GM12878 (cell line): ENCODE data around the gene CFAP90. TPM values are rescaled to one million over a fixed set of nuclear protein-coding genes. Genes with fewer than 3 reads are reported as not detected.

Experiments used
- ATAC-seq: fragments of 200-7000 bp; cut with Tn5 transposase; 3 replicates; pipeline ENCODE4 v1.9.1; 2020; ENCODE audit warnings: mild to moderate bottlenecking, moderate library complexity
- BruUV-seq: library from RNA; stranded (reverse); fragments of 400-500 nt; replicated peaks from 2 replicates; lab custom pipeline; 2021; lab: Mats Ljungman, UMichigan
- CTCF ChIA-PET: fragments of 300-600 bp; sonication (Branson Sonifier 250); formaldehyde crosslinking; extraction: SDS; loops from one replicate; lab custom pipeline; 2021; ENCODE audit warnings: inconsistent platforms; lab: Yijun Ruan, JAX
- POLR2A ChIA-PET: fragments of 350-600 bp; formaldehyde crosslinking; extraction: SDS; loops from one replicate; lab custom pipeline; 2021; ENCODE audit warnings: inconsistent platforms; lab: Charles Lee
- RAD21 ChIA-PET: fragments of 300-600 bp; sonication (Branson Sonifier 250); formaldehyde crosslinking; loops from one replicate; lab custom pipeline; 2023; ENCODE audit warnings: antibody characterized with exemption; ENCODE audit not compliant: unreplicated experiment; lab: Charles Lee
- SMC1A ChIA-PET: fragments of 300-600 bp; sonication (Branson Sonifier 250); formaldehyde crosslinking; loops from one replicate; lab custom pipeline; 2023; ENCODE audit not compliant: unreplicated experiment, uncharacterized antibody; lab: Charles Lee
- DNase-seq: peaks from one replicate; pipeline ENCODE4 v3.0.0-alpha.2; 2011; ENCODE audit warnings: low read depth, low spot score
- FAIRE-seq: peaks from 3 replicates; lab custom pipeline; 2011; peaks lifted over from hg19 to GRCh38; lab: Jason Lieb, UNC
- H2AFZ ChIP-seq: 2 replicates; pipeline ENCODE4 v1.6.0; 2011; ENCODE audit warnings: low read depth, low read length, control low read depth; ENCODE audit not compliant: control insufficient read depth
- H3K27ac ChIP-seq: 2 replicates; pipeline ENCODE4 v1.5.1; 2011; ENCODE audit warnings: control low read depth; ENCODE audit not compliant: control insufficient read depth, insufficient read depth
- H3K27me3 ChIP-seq, 2 experiments: replicated peaks in 1 of 2; 2 replicates each; pipeline versions ENCODE4 v1.6.0 to v1.6.1; 2011; ENCODE audit warnings: low read length in 1 of 2; ENCODE audit not compliant: control insufficient read depth in 2 of 2, insufficient read depth in 2 of 2
- H3K36me3 ChIP-seq, 2 experiments: 2 replicates each; pipeline ENCODE4 v1.5.1; 2011; ENCODE audit warnings: low read length in 1 of 2; ENCODE audit not compliant: control insufficient read depth in 2 of 2, insufficient read depth in 2 of 2
- H3K4me1 ChIP-seq: 2 replicates; pipeline ENCODE4 v1.6.1; 2011; ENCODE audit warnings: mild to moderate bottlenecking, low read length, moderate library complexity, mixed read lengths; ENCODE audit not compliant: control insufficient read depth, insufficient read depth
- H3K4me2 ChIP-seq: 2 replicates; pipeline ENCODE4 v1.6.0; 2011; ENCODE audit warnings: control low read depth; ENCODE audit not compliant: control insufficient read depth, insufficient read depth
- H3K4me3 ChIP-seq: fragments of 200-600 bp; sonication (generic); 2 replicates; pipeline ENCODE4 v1.5.1; 2016
- H3K79me2 ChIP-seq: 2 replicates; pipeline ENCODE4 v1.6.0; 2011; ENCODE audit warnings: low read length; ENCODE audit not compliant: control insufficient read depth, insufficient read depth
- H3K9ac ChIP-seq: 2 replicates; pipeline ENCODE4 v1.8.0; 2011; ENCODE audit warnings: low read length, control low read depth, mixed read lengths; ENCODE audit not compliant: control insufficient read depth, insufficient read depth
- H3K9me3 ChIP-seq: replicated peaks from 3 replicates; pipeline ENCODE4 v1.5.1; 2011; ENCODE audit warnings: mild to moderate bottlenecking, low read length; ENCODE audit not compliant: control insufficient read depth, insufficient read depth
- H4K20me1 ChIP-seq: 2 replicates; pipeline ENCODE4 v1.6.0; 2011; ENCODE audit not compliant: control insufficient read depth, insufficient read depth
- CREM ChIP-seq: IDR thresholded peaks from 2 replicates; pipeline ENCODE4 v1.6.1; 2014; ENCODE audit warnings: antibody characterized with exemption, low read depth
- CTCF ChIP-seq, 3 experiments: IDR thresholded peaks in 2 of 3; conservative IDR thresholded peaks in 1 of 3; 2 replicates each; pipeline ENCODE4 v1.5.1; 2011; ENCODE audit warnings: low read depth in 3 of 3, low read length in 3 of 3, mild to moderate bottlenecking in 3 of 3, control low read depth in 2 of 3, moderate library complexity in 2 of 3, inconsistent platforms in 1 of 3, mixed read lengths in 1 of 3; ENCODE audit not compliant: control insufficient read depth in 2 of 3, insufficient read depth in 1 of 3; ENCODE audit errors: extremely low read depth in 1 of 3
- EGR1 ChIP-seq, 2 experiments: IDR thresholded peaks; 1 replicate in 1 of 2; 2 replicates in 1 of 2; pipeline ENCODE4 v1.6.1; 2011 to 2012; ENCODE audit warnings: low read depth in 2 of 2, low read length in 2 of 2, borderline replicate concordance in 1 of 2, mild to moderate bottlenecking in 1 of 2, moderate library complexity in 1 of 2
- IKZF1 ChIP-seq: fragments of 450-650 bp; conservative IDR thresholded peaks from 2 replicates; pipeline ENCODE4 v1.6.1; 2017; ENCODE audit warnings: antibody characterized with exemption, mild to moderate bottlenecking
- MEF2A ChIP-seq: IDR thresholded peaks from 2 replicates; pipeline ENCODE4 v1.6.1; 2011; ENCODE audit warnings: low read depth, mild to moderate bottlenecking, low read length, moderate library complexity; ENCODE audit not compliant: insufficient read depth
- WGBS: methylation state at CpG from one replicate; pipeline ENCODE4 v1.1.6; 2016; ENCODE audit warnings: low lambda C conversion rate; ENCODE audit not compliant: insufficient replicate concordance, insufficient coverage; ENCODE audit errors: missing lambda C conversion rate; 5-methylcytosine and 5-hydroxymethylcytosine counted together
- in situ Hi-C: fragments of 300-500 bp; cut with MboI; formaldehyde crosslinking; loops from 9 replicates; pipeline ENCODE4 v1.14.3; 2018; ENCODE audit warnings: mixed read lengths
- intact Hi-C: fragments of 100-400 bp; cut with micrococcal nuclease; formaldehyde crosslinking; loops from one replicate; pipeline ENCODE4 v1.14.2; 2022; ENCODE audit not compliant: unreplicated experiment
- polyA plus RNA-seq, 11 experiments: library from polyadenylated mRNA; depleted of rRNA in 4 of 11; unstranded in 6 of 11; stranded (reverse) in 5 of 11; fragments of >200 nt; fragmentation: Nextera tagmentation in 4 of 11; fragmentation: Illumina TruSeq in 1 of 11; extraction: Ambion mirVana in 4 of 11; extraction: Trizol in 1 of 11; gene quantifications; 1 replicate in 1 of 11; 2 replicates in 10 of 11; pipeline versions ENCODE4 v1.2.1 to v1.2.3, GENCODE V29; 2011 to 2016; ENCODE audit warnings: inconsistent platforms in 2 of 11, missing spikeins in 2 of 11, low read depth in 1 of 11
- total RNA-seq, 4 experiments: library from RNA; depleted of rRNA in 3 of 4; stranded (reverse); fragments of >200 nt in 3 of 4; fragmentation: Illumina TruSeq in 1 of 4; extraction: Trizol in 1 of 4; gene quantifications; 2 replicates each; pipeline versions ENCODE4 v1.2.1 to v1.2.3, GENCODE V29; 2013 to 2021

CFAP90 gene
- total and polyA plus RNA-seq, 10 of the 15 experiments (the other 5 are each of a cell fraction or from before 2014, with no cell fraction given): not detected

GRCh38 chr5:7884491-7885267, 33.7 kb upstream of the CFAP90 start:
- SMC1A ChIA-PET: interaction anchor here (0.6 to 0.7 kb wide), 2 partner anchors 13 to 14 kb away, joined by 3 read pairs; no protein-coding TSS in a partner anchor
- H3K4me3 ChIP-seq: no peak overlapping the region
- no TSS peak for BruUV-seq
- H3K9me3 ChIP-seq: no peaks in the 10 kb centered on the region
- in situ Hi-C loops (no loop called here), intact Hi-C loops (no loop called here)
- H3K27ac ChIP-seq: no peak overlapping the region
- peaks cover 1% of the 10 kb centered on the region for H3K79me2 ChIP-seq
- TF ChIP-seq CTCF (IDR thresholded peaks at IDR 0.05 in 2 of 3, conservative IDR thresholded peaks at IDR 0.05 in 1 of 3; ENCODE audit: control insufficient read depth in 2 of 3, extremely low read depth in 1 of 3, insufficient read depth in 1 of 3, low read depth in 3 of 3, low read length in 3 of 3): no peak
- TF ChIP-seq IKZF1: no peak
- TF ChIP-seq EGR1 (IDR thresholded peaks at IDR 0.05; ENCODE audit: borderline replicate concordance in 1 of 2, low read depth in 2 of 2, low read length in 2 of 2): no peak
- TF ChIP-seq MEF2A: no peak
- no peak for TF ChIP-seq CREM
- POLR2A ChIA-PET: interaction anchor here (1.3 kb wide), 1 partner anchor 16 kb away, joined by 3 read pairs; the partner anchor contains the start of genes FASTKD3 and MTRR
- WGBS: over 99% methylated on average over 5 of the region's 5 CpGs
- no peak overlapping the region for H3K4me2 ChIP-seq
- FAIRE-seq: no peak
- CTCF ChIA-PET: interaction anchor here (0.6 to 6.8 kb wide), 3 partner anchors 12 to 1271 kb away, joined by 3 to 92 read pairs (median 3); partner anchors contain the start of genes FASTKD3 and MTRR
- 0 out of 2 replicates have a peak, but pooled peaks cover under 1% of the 10 kb centered on the region for H4K20me1 ChIP-seq
- no peaks in the 10 kb centered on the region for H3K4me1 ChIP-seq
- no peaks in the 10 kb centered on the region for H3K27me3 ChIP-seq
- DNase-seq: no peak
- H2AFZ ChIP-seq: no peak overlapping the region
- peaks cover 18 to 33% of the 10 kb centered on the region in 2 experiments for H3K36me3 ChIP-seq
- no peak for ATAC-seq
- H3K9ac ChIP-seq: no peak overlapping the region
- RAD21 ChIA-PET: no interaction called here
